Fibroblast of skin of right quadriceps (primary cell): ENCODE results near the gene SOAT2.
"Not testable (repeated sequence)": the region's sequence is repeated elsewhere in the genome, so short reads cannot be mapped to it uniquely, and the experiment has no call there.

Experiments used
- DNase-seq: peaks from one replicate; pipeline ENCODE4 v3.0.0-alpha.2; 2013

SOAT2 gene

DNA sequence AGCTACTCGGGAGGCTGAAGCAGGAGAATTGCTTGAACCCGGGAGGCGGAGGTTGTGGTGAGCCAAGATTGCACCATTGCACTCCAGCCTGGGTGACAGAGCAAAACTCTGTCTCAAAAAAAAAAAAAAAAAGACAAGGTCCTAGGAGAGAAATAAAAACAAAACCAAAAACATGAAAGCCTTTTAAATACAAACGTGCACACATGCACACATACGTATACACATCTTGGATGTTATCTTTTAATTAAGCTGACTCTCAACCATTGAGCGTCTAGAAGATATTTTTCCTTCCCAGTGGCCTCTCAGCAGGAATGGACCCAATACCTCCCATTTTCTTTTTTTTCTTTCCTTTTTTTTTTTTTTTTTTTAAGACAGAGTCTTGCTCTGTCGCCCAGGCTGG, 9.1 kb downstream of the SOAT2 start:
- DNase-seq, result not testable (repeated sequence)

GRCh38 chr12:53113136-53113705, 9.9 kb downstream of the SOAT2 start:
- DNase-seq, result no peak

DNA sequence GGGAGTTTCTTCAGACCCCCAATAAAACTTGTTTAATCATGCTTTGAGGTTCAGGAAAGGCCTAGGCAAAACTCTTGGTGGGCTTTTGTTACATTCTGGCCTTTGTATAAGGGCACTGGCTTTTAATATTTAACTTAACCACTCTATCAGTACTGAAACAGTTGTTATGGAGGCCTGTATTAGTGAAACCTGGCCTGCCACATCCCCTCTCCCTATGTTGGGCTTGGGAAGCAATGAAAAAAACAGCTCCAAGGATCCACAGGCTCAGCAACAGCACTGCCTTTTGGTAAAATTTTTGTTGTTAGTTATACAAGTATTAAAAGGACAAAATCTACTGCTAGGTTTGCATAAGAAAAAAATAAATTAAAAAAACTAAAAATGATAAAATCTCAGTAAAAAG, 10.7 kb downstream of the SOAT2 start:
- no peak for DNase-seq

DNA sequence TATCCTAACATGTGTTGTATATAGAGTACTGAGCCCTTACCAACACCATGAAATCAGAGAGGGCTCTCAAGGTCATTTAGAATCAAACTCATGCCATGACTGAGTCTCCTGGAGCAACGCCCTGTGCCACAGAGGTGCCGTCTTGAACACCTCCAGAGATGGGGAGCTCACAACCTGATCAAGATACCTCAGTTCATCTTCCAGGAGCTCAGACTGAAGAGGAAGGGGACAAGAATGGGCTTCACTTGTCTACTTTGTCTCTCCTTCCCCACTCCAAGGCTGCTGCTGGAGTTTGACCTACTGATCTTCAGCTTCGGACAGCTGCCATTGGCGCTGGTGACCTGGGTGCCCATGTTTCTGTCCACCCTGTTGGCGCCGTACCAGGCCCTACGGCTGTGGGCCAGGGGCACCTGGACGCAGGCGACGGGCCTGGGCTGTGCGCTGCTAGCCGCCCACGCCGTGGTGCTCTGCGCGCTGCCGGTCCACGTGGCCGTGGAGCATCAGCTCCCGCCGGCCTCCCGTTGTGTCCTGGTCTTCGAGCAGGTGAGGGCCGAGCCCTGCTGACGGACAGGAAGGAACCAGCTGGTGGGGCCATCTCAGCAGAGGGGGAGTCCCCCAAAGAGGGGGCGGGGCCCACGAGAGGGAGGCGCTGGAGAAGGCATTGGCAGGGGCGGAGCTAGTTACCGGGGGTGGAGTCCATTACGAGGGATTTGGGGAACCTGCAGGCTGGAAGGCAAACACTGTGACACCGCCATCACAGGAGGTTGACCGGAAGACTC, 12.0 kb downstream of the SOAT2 start:
- no peak for DNase-seq

DNA sequence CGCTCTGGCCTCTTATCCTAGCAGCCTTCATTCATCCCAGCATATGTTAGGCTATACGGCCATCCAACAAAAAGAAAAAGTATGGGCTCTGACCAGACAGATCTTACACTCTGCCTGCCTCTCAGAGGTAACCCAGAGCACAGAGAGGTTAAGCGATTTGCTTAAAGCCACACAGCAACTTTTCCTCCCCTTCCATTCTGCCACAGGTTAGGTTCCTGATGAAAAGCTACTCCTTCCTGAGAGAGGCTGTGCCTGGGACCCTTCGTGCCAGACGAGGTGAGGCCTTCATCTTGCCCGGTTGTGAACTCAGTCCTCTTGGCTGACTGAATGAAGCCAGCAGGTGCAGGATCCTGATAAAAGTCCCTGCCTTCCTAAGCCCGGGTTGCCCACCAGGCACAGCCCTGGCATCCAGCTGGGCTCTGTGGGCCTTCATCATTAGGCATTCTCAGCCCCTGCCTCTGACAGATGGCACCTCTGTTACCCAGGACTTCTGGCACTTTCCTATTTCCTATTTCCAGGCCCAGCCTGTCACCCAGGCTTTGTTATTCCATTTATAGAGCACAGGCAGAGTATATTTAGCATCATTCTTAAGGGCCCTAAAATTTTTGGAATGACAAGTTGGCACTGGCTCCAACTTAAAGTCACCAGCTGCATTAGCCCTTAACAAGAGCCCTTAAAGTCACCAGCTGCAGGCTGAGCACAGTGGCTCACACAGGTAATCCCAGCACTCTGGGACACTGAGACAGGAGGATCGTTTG, 12.8 kb downstream of the SOAT2 start:
- no peak for DNase-seq

DNA sequence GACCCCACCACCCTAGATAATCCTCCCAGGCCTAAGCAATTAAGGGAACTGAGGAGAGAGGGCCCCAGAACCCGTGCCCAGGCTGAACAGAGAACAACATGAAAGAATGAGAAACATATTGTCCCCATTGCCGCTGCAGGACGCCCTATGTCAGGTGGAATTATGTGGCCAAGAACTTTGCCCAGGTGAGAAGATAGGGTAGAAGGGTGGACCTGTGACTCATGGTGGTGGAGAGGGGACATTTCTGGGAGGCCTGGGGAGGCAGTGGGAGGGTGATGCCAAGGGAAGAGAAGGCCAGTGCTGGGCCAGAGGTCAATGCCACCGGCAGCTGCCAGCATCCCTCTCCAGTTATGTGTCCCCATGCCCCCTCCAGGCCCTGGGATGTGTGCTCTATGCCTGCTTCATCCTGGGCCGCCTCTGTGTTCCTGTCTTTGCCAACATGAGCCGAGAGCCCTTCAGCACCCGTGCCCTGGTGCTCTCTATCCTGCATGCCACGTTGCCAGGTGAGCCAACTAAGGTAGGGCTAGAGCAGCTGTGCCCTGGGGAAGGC, 15.5 kb downstream of the SOAT2 start:
- no peak for DNase-seq

- DNase-seq, result no peak
Observed at GRCh38 chr12:53120685-53121525, 17.6 kb downstream of the SOAT2 start.

DNA sequence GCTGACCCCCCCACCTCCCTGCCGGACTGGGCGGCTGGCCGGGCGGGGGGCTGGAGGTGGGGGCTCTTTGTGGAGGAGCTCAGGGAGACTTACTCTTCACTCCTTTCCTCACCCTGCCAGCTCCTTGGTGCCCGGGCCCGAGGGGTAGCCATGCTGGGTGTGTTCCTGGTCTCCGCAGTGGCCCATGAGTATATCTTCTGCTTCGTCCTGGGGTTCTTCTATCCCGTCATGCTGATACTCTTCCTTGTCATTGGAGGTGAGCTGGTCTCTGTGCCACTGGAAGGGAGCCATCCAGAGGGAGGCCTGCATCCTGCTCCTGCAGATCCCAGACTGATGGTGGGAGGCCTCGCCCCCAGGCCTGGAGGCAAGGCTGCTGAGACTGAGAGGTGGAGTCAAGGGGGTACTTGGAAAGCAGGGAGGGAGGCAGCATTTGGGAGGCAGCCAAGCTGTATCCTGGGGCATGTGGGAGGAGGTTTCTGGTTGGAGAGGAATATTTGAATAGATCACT, 19.7 kb downstream of the SOAT2 start:
- peak; percentile 57 for DNase-seq

DNA sequence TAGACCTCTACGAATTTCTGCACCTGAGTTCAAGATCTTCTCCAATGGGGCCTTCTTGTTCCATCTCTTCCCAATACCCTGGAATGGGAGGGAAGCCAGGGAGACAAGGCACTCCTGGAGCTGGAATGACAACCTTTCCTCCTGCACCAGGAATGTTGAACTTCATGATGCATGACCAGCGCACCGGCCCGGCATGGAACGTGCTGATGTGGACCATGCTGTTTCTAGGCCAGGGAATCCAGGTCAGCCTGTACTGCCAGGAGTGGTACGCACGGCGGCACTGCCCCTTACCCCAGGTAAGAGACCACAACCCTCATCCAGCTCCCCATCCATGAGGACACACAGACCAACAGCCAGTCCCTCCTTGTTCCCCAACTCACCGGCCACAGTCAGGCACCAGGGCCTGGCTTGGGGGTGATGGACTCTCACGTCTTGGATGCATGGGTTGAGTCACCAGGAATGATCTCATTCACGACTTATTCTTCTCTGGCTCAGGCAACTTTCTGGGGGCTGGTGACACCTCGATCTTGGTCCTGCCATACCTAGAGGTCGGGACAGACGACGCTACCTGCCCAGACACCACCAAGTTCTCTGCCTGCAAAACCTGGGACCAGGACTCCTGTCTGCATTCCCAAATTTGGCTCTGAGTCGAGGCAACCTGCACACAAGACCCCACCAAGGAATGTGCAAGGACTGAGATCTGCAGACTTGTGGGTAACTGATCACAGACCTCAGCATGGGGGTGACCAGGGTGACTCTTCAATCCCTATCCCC, 20.5 kb downstream of the SOAT2 start:
- DNase-seq, result peak; percentile 47

DNA sequence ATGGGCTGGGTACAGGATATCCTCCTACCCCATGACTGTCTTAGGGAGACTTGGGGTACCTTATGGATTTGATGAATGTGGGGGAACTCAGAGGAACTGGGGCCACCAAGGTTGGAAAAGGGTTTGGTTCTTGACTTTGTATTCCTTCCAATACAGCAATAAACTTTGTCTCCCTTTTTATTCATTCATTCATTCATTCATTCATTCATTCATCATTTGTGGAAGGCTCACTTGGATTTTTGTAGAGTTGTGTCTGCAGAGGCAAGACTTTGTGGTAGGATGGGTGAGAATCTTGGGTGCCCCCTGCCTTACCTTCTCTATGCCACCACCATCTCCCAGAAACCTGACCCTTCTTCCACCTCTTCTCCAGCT, 21.1 kb downstream of the SOAT2 start:
- no peak for DNase-seq

DNA sequence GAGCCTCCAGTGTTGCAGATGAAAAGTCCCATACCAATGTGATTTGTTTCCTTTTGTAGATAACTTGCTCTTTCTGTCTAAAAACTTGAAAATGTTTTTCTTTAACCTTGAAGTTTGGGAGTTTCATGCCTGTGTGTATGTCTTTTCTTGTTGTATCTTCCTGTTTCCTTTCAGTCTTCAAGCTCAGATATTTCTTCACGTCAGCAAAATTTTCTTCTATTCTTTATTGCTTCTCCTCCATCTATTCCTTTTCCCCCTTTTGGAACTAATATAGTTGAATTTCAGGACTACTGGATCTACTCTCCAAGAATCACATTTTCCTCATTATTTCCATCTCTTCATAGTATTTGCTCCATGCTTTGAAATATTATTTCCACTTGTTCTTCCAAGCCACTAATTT, 23.9 kb downstream of the SOAT2 start:
- no peak for DNase-seq

DNA sequence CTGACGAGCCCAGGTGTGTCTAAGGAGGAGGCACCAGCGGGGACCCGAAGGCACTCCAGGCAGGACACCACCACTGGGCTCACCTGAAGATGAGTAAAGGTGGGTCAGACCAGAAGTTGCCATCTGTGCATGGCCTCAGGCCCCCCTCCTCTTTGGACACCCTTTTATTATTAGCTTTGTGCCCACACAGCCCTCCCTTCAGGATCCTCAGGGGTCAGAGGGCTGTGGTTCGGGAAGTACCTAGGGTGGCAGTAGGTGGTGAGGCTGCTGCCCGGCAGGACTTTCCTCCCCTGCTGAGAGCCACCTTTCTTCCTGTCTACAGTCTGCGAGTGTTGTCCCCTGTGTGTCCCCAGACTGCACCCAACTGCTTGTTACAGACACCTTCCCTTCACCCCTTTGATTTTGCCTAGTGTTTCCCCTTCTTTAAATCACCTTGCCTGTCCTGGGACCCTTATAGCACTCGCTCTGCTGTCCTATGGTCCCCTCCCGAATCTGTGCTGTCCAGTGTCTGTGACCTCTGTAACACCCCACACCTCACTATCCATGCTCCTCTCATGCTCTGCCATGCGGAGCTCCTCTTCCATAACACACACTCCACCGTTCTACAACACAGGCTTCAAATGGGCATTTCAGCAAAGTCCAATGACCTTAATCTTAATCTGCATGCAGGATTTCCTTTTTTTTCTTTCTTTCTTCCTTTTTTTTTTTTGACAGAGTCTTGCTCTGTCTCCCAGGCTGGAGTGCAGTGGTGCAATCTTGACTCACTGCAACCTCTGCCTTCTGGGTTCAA, 25.7 kb downstream of the SOAT2 start:
- DNase-seq, result no peak

DNA sequence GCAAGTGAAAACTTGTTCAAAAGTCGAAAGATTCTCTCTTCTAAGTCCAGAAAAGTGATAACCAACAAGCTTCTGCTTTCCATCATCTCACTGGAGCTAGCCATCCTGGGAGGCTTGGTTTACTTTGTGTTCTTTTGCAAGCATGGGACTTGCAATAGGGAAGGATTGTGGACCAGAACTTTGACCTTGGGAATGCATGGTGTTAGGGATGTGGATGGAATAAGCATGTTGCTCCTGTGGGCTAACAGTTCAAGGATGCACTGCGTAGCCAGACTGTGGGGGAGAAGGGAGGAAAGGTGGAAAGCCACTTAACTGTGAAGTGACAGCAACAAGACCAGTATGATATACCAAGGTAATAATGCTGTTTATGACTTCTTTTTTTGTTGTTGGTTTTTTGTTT, 28.6 kb downstream of the SOAT2 start:
- no peak for DNase-seq

DNA sequence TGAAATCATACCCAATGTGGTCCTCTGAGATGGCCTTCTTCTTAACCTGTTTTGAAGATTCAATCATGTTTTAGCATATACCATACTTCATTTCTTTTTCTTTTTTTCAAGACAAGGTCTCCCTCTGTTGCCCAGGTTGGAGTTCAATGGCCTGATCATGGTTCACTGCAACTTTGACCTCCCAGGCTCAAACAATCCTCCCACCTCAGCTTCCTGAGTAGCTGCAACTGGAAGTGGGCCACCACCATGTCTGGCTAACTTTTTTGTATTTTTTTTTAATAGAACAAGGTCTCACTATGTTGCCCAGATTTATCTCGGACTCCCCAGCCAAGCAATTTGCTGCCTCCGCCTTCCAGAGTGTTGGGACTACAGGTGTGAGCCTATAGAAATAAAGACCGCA, 30.4 kb downstream of the SOAT2 start:
- DNase-seq, result no peak

GRCh38 chr12:53143355-53143754, 40.1 kb downstream of the SOAT2 start:
- DNase-seq, result no peak

GRCh38 chr12:53145383-53146260, 42.3 kb downstream of the SOAT2 start:
- DNase-seq, result peak; percentile 14

DNA sequence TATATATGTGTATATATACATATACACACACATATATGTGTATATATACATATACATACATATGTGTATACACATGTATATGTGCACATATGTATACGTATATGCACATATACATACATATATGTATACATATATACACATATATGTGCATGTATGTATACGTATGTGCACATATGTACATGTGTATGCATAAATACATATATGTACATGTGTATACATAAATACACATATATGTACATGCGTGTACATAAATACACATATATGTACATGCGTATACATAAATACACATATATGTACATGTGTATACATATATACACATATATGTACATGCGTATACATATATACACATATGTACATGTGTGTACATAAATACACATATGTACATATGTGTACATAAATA, 43.9 kb downstream of the SOAT2 start:
- no peak for DNase-seq

- DNase-seq, result no peak
Observed at GRCh38 chr12:53147653-53148052, 44.4 kb downstream of the SOAT2 start.

GRCh38 chr12:53151039-53151438, 47.8 kb downstream of the SOAT2 start:
- no peak for DNase-seq

DNA sequence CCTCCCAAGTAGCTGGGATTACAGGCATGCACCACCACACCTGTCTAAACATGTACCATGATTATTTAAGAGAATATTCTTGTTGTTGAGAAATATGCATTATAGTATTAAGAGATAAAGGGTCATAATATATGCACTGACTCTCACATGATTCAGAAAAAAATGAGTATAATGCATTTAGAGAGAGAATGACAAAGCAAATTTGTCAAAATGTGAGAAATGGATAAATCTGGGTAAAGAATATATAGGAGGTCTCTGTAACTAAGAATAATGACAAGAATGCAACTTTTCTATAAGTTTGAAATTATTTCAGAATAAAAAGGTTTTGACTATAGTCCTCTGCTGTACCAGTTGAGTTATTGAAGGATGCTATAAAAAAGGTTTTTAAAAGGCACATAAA, 49.1 kb downstream of the SOAT2 start:
- no peak for DNase-seq
